AML-193 (cell line): Measurements from ENCODE around the gene ECSCR.
"Not testable (repeated sequence)": the region's sequence is repeated elsewhere in the genome, so short reads cannot be mapped to it uniquely, and the experiment has no call there.

Source experiments
- DNase-seq, 2 experiments: peaks; one replicate each; lab custom pipeline; 2025; lab: John Stamatoyannopoulos, UW

ECSCR gene

DNA sequence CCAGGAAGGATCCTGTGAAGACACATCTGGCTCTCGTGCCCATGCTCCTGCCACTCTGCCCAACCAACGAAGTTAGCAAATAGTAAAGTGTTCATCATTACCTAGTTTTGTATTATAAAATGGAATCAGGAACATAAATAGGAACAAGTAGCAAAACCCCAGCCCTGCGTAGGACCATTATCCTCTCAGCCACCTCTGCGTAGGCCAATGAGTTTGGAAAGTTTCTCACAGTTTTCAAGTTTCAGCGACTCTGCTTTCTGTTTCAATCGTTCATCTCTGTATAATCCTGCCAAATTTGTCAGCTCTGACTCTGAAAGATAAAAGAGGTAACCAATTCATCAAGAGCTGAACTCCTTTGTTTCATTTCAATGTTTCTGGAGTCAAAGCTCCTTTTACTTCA lies 48.6 kb downstream of the ECSCR start:
- no peak for DNase-seq

DNA sequence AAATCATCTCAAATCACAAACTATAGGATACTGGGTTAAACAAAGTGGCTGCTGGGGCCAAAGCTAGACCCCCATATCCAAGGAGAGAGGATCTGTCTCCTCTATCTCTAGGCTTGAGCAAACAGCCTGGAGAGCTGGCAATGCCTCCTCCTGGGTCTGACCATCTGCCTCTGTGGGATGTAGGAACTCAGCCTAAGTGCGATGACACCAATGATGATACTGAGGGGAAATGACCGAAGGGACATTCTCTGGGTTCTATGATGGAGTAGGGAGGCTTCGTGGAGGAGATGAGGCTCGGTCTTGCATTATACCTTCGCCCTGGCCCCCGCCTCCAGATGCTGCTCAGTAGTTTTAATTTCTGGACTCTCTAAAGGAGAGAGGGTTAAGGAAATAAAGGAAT lies 49.4 kb downstream of the ECSCR start:
- DNase-seq: no peak

DNA sequence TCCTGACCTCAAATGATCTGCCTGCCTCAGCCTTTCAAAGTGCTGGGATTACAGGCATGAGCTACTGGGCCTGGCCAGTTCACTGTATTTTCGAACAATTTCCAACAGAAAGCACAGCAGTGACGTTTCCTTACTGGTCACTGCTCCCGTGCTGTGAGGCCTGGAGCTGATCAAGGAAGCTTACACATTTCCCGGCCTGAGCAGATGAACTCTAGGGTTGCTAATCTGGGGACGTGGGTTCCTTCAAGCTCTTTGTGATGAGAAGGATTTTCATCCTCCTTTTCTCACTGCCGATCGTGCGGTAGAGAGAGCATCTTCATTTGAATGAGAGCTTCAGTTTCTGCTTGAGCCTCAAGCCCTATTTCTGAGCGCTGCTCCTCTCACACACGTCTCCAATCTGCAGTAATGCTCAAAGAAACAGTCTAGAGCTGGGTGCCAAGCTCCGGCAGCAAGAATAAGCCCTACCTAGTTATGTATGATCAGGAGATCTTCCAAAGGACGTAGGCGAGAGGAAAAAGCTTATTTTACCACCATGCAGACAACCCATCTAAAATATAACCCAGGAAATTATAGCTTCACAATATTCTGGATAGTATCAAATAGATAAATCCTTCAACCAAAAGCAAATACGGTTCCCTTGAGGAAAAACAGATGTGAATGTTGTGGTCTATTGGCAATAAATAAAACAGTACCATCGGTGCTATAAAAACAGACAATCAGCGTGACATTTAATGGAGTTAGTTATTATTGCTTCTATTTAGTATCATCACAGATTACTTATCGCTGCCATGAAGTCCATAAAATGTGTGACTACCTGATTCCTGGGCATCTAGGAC lies 51.3 kb downstream of the ECSCR start:
- DNase-seq: no peak

DNA sequence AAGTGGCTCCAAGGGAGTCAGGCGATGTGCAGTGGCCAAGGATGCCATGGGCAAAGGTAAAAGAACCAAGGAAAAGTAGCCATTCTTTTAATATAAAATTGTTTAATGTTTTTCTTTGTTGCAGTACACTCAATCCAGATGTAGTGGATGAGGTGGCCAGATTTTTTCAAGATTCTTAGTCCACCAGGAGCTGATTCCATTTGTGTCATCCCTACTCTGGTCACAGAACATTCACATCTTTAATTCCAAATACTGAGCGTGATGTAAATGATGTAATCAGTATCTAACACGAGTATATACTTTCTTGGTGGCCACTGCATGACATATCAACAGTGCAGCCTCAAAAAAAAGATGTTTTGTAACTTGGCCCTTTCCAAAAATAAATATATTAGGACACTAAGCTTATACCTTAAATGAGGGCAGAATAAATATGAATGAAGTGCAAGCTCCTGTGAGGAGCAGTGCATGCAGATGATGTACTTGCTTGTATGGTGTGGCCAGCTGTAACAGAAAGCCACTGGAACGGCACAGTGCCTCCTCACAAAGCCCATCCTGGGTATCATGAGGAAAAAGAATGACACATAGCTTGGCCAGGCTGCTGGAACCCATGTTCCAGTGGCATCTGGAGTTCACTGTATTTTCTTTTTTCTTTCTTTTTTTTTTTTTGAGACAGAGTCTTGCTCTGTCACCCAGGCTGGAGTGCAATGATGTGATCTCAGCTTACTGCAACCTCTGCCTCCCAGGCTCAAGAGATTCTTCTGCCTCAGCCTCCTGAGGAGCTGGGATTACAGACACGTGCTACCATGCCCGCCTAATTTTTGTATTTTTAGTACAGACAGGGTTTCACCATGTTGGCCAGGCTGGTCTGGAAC lies 52.2 kb downstream of the ECSCR start:
- DNase-seq: no peak

DNA sequence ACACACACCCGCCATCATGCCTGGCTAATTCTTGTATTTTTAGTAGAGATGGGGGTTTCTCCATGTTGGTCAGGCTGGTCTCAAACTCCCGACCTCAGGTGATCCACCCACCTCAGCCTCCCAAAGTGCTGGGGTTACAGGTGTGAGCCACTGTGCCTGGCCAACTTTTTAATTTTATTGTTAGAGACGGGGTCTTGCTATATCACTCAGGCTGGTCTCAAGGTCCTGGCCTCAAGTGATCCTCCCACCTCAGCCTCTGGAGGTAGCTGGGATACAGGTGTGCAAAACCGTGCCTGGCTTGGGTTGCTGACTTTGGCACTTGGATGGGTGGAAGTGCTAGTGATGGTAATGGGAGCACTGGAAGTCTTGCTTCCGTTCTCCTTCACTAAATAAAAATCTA lies 53.4 kb downstream of the ECSCR start:
- not testable (repeated sequence) for DNase-seq

DNA sequence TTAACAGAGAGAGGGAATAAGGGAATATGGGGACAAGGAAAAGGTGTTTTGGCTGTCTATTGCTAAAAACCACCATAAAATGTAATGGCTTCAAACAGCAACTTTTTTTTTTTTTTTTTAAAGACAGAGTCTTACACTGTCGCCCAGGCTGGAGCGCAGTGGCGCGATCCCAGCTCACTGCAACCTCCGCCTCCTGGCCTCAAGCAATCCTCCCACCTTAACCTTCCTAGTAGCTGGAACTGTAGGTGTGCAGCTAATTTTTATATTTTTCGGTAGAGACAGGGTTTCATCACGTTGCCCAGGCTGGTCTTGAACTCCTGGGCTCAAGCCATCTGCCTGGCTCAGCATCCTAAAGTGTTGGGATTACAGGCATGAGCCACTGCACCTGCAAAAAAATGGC lies 54.4 kb downstream of the ECSCR start:
- no peak for DNase-seq

DNA sequence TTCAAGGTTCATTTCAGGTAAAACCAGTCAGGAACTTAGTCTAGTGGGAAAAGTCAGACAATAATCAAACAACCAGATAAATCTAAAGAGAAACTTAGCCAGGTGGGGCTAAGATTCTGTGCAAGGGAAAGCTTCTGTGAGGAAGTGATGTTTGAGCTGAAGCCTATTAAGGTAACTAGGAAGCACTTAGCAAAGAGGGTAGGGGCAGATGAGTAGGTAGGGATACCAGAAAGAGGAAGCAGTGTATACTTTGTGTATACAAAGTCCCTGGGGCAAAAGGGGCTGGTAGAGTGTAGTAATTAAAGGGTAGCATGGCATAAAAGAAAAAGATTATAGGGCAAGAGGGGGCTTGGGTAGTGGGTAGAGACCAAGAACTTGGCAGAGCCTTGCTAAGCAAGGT lies 55.0 kb downstream of the ECSCR start:
- DNase-seq: peak; percentile 42 to 59

DNA sequence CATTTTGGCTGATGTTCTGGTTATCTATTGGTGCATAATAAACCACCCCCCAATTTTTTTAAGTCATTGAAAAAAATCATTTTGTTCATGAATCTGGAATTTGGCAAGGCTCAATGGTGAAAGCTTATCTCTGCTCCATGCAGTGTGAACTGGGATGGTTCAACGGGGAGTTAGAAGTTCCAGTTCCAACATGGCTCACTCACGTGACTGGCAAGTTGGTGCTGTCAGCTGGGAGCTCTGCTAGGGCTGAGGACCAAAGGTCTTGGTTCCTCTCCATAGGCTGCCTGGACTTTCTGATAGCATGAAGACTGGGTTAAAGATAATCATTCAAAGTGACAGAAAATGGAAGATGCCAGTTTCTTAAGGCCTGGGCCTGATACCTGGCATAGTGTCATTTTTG lies 55.6 kb downstream of the ECSCR start:
- no peak for DNase-seq

DNA sequence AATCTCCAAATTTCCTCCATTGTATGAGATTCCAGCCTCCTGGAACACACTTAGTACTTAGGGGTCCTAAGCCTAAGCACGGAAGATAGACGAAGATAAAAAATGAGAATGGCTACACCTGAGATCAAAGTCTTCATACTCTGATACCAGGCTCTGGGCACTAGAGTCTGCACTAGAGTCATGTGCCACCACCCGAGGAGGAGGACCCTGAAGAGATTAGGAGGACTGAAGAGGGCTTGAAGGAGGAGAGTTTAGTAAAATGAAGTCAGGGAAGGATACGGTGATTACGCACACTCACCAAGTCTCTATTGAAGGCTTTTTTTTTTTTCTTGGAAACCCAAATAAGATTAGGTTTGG lies 58.1 kb downstream of the ECSCR start:
- DNase-seq: no peak

DNA sequence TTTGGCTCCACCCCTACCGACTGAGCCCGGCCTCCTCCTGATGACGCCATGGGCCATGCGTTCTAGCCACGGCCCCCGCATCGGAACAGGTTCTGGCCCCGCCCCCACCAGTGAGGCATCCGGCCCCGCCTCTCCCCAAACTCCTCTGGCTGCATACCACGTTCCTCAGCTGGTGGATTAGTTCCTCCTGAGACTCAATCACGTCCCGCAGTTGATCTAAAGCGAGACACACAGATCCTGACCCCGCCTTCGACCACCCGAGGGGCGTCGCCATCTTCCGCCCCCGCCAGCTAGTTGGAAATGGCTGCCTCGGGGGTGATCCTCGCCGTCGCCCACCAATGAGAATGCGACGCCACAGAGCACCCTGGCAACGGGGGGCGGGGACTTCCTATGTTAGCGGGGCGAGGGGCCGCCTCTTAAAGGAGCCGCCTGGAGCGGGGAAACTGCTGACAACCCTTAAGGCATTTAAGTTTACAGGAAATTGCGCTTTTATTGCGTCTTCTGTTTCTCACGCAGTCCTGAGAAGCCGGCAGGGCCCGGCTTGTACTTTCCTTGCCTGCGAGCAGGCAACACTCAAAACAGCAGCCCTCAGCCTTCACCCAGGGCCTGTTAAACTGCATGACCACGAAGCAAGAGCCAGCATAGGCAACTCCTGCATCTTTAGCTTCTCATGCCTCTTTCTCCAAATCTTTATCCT lies 58.6 kb downstream of the ECSCR start, which contains the start of gene SPATA24:
Gene SPATA24, minus strand, starts transcription at position 303 of the 697 bp plus-strand sequence. Its CDS starts 29 bp downstream, at position 274.
- DNase-seq: peak; percentile 94 to 97

DNA sequence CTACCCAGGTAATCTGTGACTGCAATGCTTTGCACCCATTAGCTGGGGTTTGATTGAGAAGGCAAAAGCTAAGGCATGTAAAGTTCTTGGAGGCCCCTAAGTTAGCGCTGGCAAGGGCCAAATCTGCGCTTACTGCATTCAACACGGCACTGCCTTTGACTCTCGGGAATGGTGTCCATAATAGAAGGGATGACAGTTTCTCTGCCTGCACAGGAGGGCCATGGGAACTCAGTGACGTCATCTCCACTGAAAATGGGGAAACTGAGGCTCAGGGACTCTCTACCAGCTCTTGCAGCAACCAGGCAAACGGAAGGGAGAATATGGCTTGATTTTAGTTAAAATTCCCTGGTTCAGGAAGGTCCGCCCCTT lies 59.1 kb downstream of the ECSCR start:
- DNase-seq: no peak

DNA sequence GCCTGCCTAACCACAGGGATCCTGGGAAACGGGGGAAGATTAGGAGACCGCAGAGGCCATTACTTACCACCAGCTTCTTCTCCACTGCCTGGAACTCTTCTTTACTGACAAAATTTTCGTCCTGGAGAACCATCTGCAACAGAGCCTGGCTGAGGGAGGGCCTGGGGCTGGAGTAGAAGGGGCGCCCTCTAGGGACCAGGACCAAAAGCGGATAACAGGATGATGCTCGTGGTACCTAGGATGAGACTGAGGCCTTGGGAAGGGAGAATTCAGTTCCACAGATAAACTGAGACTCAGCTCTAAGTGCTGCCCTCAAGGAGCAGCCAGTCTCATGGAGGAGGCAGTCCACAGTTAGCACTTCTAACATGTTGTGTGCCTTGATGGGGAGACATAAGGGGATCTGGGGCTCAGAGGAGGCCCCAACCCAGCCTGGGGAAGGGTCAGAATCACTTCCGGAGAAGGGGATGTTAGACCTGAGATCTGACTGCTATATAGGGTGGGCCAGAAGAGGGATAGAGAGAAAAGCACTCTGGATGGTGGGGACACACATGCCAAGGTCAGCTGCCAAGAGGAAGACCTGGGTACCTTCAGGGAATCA lies 59.9 kb downstream of the ECSCR start:
- DNase-seq: peak; percentile 27 to 43

DNA sequence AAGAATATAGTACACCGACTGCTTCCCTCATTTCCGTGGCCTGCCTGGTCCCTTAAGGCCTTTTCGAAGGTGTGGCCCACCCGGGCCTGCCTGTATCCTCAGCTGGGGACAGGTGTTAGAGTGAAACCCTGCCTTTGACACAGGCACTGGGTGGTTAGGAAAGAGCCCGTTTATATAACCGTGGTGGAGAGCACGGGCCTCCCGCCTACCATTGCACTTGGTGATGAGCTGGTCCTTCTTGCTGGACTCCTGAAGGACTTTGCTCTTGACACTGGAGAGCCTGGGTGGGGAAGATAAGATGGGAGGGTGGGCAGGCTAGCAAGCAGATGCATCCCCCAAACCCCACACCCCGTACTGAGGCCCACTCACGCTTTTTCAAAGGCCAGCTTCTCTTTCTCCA lies 61.0 kb downstream of the ECSCR start:
- no peak for DNase-seq

DNA sequence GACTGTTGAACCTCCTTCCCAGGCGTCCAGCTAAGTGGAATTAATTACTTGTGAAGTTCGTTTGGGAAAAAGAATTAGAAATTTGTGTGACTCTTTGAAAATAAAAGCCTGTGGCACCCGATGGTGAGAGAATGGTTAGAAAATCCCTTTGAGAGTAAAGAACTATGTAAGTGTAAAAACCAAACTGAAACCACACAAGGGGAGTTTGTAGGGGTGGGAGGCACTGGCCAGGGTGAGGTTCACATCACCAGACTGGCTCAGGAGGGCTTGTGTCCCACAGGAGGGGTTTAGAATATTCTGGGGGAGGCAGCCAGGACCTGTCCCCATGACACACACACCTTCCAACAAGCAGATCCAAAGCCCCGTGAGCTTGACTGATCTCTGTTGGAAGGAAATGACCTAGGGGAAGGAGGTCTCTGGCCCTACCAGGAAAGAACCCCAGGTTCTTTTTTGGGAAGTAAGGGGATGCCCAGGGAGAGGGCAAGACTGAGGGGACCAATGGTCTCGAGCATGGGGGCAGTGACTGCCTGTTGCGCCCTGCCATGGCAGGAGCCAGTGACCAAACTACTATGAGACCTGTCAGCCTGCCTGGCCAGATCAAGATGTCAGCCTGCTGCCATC lies 62.9 kb downstream of the ECSCR start:
- DNase-seq: no peak
